HG02852 (cell line): Measurements from ENCODE around the gene ALAS1.

Experiments
- ATAC-seq: cut with Tn5 transposase; IDR thresholded peaks from one replicate; pipeline ENCODE4 v1.9.1; 2021; ENCODE audit warnings: mild to moderate bottlenecking, moderate library complexity; ENCODE audit not compliant: unreplicated experiment

The ALAS1 gene

GRCh38 chr3:52198643-52199608 lies 966 bp downstream of the ALAS1 start:
- ATAC-seq = no peak

DNA sequence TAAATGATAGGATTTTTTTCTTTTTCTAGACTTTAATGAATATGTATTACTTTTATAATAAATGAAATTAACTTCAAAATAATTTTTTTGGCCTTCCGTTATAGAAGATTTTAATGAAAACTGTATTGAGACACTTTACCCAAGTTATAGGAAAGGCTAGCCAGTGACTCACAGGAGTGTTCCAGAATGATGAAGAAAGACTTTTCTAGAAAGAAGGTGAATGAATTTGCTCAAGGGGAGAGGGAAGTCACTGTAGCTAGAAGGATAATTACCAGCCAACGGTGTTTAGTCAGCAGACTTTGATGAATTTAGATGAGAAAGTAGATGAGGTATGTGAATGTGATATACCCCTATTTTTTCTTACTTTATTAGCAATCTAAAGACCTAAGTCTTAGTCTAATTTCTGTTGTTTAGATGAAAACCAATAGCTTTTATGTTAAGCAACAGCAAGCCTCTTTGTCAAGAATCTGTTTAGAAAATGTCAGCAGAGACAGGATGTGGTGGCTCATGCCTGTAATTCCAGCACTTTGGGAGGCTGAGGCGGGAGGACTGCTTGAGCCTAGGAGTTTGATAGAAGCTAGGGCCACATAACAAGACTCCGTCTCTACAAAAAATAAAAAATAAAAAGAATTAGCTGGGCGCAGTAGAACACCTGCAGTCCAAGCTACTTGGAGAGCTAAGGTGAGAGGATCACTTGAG lies 3.2 kb downstream of the ALAS1 start:
- ATAC-seq = no peak

GRCh38 chr3:52202384-52203077 lies 4.6 kb downstream of the ALAS1 start:
- no peak for ATAC-seq

GRCh38 chr3:52203701-52204100 lies 5.7 kb downstream of the ALAS1 start:
- ATAC-seq = no peak

DNA sequence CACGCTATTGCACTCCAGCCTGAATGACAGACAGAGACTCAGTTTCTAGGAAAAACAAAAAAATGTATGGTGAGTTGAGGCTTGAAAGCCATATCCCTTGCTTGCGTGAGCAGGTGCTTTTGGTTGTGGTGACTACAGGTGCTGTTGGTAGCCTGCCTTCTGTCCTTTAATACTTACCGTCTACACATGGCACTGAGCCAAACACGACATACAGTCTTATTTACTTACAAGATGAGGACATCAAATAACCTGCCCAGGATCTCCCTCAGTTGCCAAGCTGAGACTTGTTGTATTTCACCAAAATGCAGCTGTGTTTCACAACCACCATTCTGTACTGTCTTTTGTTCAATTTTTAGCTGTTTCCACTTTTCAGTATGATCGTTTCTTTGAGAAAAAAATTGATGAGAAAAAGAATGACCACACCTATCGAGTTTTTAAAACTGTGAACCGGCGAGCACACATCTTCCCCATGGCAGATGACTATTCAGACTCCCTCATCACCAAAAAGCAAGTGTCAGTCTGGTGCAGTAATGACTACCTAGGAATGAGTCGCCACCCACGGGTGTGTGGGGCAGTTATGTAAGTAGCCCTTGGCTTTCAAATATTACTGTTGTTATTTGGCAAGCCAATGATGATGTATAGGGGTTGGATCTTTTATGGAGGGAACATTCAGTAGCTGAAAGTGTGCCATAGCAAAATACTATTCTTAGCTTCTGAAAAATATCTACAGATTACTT lies 6.5 kb downstream of the ALAS1 start:
- no peak for ATAC-seq

- no peak for ATAC-seq
Measured at GRCh38 chr3:52205727-52206372, 7.9 kb downstream of the ALAS1 start.

GRCh38 chr3:52208556-52208955 lies 10.6 kb downstream of the ALAS1 start:
- ATAC-seq = no peak

DNA sequence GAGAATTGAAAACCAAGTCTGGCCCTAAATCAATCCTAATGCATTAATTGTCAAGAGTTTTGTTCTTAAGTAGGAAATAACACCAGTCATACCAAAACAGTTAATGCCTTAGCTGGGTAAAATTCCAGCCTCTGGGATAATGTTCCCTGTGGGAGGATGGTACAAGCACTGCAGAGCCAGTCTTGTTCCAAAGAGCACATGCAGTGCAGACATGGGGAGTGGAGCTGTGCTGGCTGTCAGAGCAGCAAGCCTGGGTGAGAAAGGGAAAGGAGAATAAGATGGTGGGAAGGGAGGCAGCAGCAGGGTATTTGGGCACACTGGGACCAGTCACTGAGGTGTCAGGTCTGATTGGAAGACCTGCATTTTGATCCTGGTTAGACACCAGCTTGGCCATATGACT lies 12.1 kb downstream of the ALAS1 start:
- no peak for ATAC-seq

GRCh38 chr3:52210550-52211046 lies 12.6 kb downstream of the ALAS1 start:
- ATAC-seq = no peak

GRCh38 chr3:52211268-52211891 lies 13.4 kb downstream of the ALAS1 start:
- no peak for ATAC-seq

- no peak for ATAC-seq
Measured at GRCh38 chr3:52213005-52213404, 15.0 kb downstream of the ALAS1 start.

- no peak for ATAC-seq
Measured at GRCh38 chr3:52213901-52214300, 15.9 kb downstream of the ALAS1 start.

DNA sequence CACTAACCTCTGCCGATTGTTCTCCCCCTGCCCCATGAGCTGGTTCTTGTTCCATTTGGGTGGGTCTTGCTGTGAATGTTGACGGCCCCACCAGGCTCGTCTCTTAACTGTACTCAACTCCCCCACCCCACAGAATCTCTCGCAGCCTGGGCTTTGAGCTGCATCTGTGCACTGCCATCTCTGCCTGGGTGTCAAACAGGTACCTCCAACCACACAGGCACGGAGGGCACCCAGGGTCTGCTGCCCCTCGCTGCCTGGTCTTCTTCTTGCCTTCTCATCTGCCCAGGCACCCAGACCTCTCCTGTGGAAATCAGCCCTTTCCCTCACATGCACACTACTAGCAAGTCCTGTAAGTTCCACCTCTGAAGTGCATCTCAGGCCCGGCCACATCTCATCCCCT lies 17.4 kb downstream of the ALAS1 start:
- ATAC-seq = no peak

DNA sequence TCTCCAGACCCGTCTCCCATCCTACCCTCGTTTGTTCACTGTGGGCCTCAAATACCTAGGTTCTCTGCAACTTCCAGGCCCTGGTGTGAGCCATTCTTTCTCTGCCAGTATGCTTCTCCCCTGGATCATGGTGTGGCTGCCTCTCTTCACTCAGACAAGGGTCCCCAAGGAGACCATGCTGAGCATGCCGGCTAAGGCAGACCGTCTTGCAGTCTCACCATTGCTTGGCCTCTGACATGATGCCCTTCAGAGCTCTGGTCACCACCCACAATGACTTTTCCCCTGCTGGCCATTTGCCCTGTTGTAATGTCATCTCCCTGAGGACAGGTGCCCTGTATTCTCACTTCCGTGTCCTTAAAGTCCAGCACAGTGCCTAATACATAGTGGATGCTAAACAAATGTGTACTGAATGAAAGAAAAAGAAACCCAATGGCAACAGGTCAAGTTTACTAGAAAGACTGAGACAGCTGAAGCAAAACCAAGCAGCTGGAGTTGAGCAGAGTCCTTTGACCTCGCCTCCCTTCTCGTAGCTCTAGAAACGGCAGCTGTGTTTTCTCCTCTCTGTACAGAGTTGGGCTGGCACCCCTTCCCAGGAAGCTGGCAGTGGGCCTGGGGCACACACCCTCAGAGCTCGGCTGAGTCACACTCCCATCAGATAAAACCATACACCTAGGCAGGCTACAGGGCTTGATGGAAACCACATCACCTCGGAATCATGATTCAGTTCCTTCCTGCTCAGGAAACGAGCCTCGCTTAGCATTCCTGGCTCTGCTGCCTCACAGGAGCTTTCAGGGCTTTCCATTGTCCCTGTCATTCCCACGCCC lies 18.8 kb downstream of the ALAS1 start:
- ATAC-seq = no peak

DNA sequence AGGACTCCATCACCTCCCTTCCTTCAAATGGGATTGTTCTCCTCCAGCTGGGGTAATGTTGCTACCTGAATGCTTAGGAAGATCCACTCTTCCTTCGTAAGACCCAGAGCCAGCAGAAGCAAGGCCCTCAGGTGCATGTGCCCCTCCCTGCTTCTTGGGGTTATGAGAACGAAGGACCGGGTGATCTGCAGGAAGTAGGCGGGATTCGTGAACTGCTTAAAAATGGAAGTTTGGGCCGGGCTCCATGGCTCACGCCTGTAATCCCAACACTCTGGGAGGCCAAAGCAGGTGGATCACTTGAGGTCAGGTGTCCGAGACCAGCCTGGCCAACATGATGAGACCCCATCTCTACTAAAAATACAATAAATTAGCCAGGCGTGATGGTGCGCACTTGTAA lies 19.4 kb downstream of the ALAS1 start:
- ATAC-seq = no peak

DNA sequence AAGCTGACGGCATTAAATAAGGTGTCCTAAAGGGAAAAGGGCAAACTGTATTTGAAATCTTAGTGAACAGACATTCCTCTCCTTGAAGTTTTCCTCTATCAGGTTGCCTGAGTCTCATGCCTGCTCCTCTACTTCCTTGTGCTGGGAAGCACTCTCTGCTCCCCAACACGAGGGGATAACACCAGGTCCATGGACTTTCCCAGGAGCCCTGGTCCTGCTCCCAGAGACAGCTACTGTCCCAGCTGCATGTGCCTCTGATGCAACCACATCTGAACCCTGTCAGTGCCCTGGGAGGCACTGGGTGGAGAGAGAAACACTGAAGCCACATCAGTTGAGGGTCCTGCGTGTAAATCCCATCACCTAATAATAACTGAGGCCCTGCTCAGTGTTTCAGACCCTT lies 20.1 kb downstream of the ALAS1 start:
- ATAC-seq = no peak

GRCh38 chr3:52218454-52218853 lies 20.5 kb downstream of the ALAS1 start:
- no peak for ATAC-seq

DNA sequence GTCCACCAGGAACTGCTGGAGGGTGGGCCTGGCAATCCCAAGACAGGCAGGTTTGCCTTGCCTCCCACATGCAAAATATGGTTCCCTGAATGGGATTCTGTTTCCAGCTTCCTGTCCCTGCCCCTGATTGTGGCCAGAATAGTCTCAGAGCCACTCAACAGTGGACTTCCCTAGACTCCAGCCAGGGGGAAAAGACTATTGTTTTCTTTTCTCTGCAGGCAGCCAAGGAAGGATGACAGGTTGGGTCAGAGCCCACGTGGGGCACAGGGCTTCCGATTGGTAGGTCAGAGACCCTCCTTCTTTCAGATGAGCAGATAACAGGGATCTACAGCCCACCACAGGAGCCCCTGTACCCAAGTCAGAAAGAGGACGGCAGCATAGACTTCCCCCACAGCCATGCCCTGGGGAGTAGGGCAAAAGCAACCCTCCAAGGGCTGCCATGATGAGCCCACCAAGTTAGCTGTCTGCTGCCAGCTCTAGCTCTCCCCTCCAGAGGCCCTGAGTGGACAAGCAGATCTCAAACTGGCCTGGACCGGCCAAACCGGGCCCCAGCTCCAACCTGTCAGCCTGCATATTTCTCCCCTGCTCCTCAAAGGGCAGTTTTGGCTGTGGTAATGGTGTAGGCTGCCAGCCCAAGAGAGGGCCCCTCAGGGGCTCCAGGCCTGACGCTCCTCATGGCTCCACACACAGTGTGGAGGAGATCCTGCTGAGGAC lies 21.1 kb downstream of the ALAS1 start:
- no peak for ATAC-seq
